ENCODE measurements around the gene SEMA3D. TPM values are rescaled to one million over a fixed set of nuclear protein-coding genes. Genes with fewer than 3 reads are reported as not detected.

SEMA3D gene
- total and polyA plus RNA-seq, 4 donors, result 0.53 to 49.0 (median 2.6) TPM

GRCh38 chr7:85060696-85061095 is 126.2 kb downstream of the SEMA3D start:
- Histone ChIP-seq H3K9ac (ENCODE audit: insufficient read depth in 1 of 2, low read length in 2 of 2) (no peak overlapping the region), H3K27ac (ENCODE audit: low read depth in 1 of 2, low read length in 1 of 2) (no peak overlapping the region), H3K36me3 (ENCODE audit: control insufficient read depth in 4 of 4, insufficient read depth in 4 of 4, low read length in 4 of 4) (peaks cover 0 to 5% (median 0%) of the 10 kb centered on the region in 4 donors), H3K9me3 (ENCODE audit: control insufficient read depth in 4 of 4, insufficient read depth in 3 of 4, low read length in 3 of 4) (no peaks in the 10 kb centered on the region), H3K27me3 (ENCODE audit: control insufficient read depth in 3 of 3, insufficient read depth in 3 of 3, low read length in 2 of 3) (no peaks in the 10 kb centered on the region), H3K4me3 (no peak overlapping the region), H3K4me1 (ENCODE audit: control insufficient read depth in 5 of 5, insufficient read depth in 5 of 5, low read length in 5 of 5) (peaks cover 0 to 13% (median 0%) of the 10 kb centered on the region in 5 donors)
- 89 to 97% methylated on average over 2 of the region's 2 CpGs for WGBS, 2 donors
- no peak for TF ChIP-seq CTCF (IDR thresholded peaks at IDR 0.05; ENCODE audit: control extremely low read depth, extremely low read depth)
- no peak for ATAC-seq (ENCODE audit: insufficient read depth, low FRiP score)
- no peak for DNase-seq

GRCh38 chr7:85055906-85056305 is 130.9 kb downstream of the SEMA3D start:
- no peaks in the 10 kb centered on the region for H3K27me3 ChIP-seq (ENCODE audit: control insufficient read depth in 3 of 3, insufficient read depth in 3 of 3, low read length in 2 of 3)
- H3K9ac ChIP-seq (ENCODE audit: insufficient read depth in 1 of 2, low read length in 2 of 2), result no peak overlapping the region
- 82 to 87% methylated on average over 2 of the region's 2 CpGs for WGBS, 2 donors
- H3K4me1 ChIP-seq (ENCODE audit: control insufficient read depth in 5 of 5, insufficient read depth in 5 of 5, low read length in 5 of 5), result no peaks in the 10 kb centered on the region
- ATAC-seq (ENCODE audit: insufficient read depth, low FRiP score) (no peak), DNase-seq (no peak)
- H3K9me3 ChIP-seq (ENCODE audit: control insufficient read depth in 4 of 4, insufficient read depth in 3 of 4, low read length in 3 of 4), result no peaks in the 10 kb centered on the region
- peaks cover 0 to 7% (median 0%) of the 10 kb centered on the region in 4 donors for H3K36me3 ChIP-seq (ENCODE audit: control insufficient read depth in 4 of 4, insufficient read depth in 4 of 4, low read length in 4 of 4)
- H3K27ac ChIP-seq (ENCODE audit: low read depth in 1 of 2, low read length in 1 of 2), result no peak overlapping the region
- TF ChIP-seq CTCF (IDR thresholded peaks at IDR 0.05; ENCODE audit: control extremely low read depth, extremely low read depth), result no peak
- no peak overlapping the region for H3K4me3 ChIP-seq

- no peaks in the 10 kb centered on the region for H3K4me1 ChIP-seq (ENCODE audit: control insufficient read depth in 5 of 5, insufficient read depth in 5 of 5, low read length in 5 of 5)
- 81 to 94% methylated on average over 2 of the region's 2 CpGs for WGBS, 2 donors
- ATAC-seq (ENCODE audit: insufficient read depth, low FRiP score), result no peak
- DNase-seq, result no peak
- H3K27me3 ChIP-seq (ENCODE audit: control insufficient read depth in 3 of 3, insufficient read depth in 3 of 3, low read length in 2 of 3), result no peaks in the 10 kb centered on the region
- H3K9me3 ChIP-seq (ENCODE audit: control insufficient read depth in 4 of 4, insufficient read depth in 3 of 4, low read length in 3 of 4), result no peaks in the 10 kb centered on the region
- no peak overlapping the region for H3K4me3 ChIP-seq
- TF ChIP-seq CTCF (IDR thresholded peaks at IDR 0.05; ENCODE audit: control extremely low read depth, extremely low read depth), result no peak
- no peak overlapping the region for H3K9ac ChIP-seq (ENCODE audit: insufficient read depth in 1 of 2, low read length in 2 of 2)
- H3K36me3 ChIP-seq (ENCODE audit: control insufficient read depth in 4 of 4, insufficient read depth in 4 of 4, low read length in 4 of 4), result peaks cover 0 to 7% (median 0%) of the 10 kb centered on the region in 4 donors
- no peak overlapping the region for H3K27ac ChIP-seq (ENCODE audit: low read depth in 1 of 2, low read length in 1 of 2)
Observed at GRCh38 chr7:85055196-85055595, 131.7 kb downstream of the SEMA3D start.

- Histone ChIP-seq H3K27me3 (ENCODE audit: control insufficient read depth in 3 of 3, insufficient read depth in 3 of 3, low read length in 2 of 3) (no peaks in the 10 kb centered on the region), H3K4me1 (ENCODE audit: control insufficient read depth in 5 of 5, insufficient read depth in 5 of 5, low read length in 5 of 5) (no peaks in the 10 kb centered on the region), H3K9ac (ENCODE audit: insufficient read depth in 1 of 2, low read length in 2 of 2) (no peak overlapping the region), H3K4me3 (no peak overlapping the region), H3K9me3 (ENCODE audit: control insufficient read depth in 4 of 4, insufficient read depth in 3 of 4, low read length in 3 of 4) (no peaks in the 10 kb centered on the region), H3K27ac (ENCODE audit: low read depth in 1 of 2, low read length in 1 of 2) (no peak overlapping the region), H3K36me3 (ENCODE audit: control insufficient read depth in 4 of 4, insufficient read depth in 4 of 4, low read length in 4 of 4) (peaks cover 0 to 7% (median 0%) of the 10 kb centered on the region in 4 donors)
- ATAC-seq (ENCODE audit: insufficient read depth, low FRiP score) (no peak), DNase-seq (no peak)
- no peak for TF ChIP-seq CTCF (IDR thresholded peaks at IDR 0.05; ENCODE audit: control extremely low read depth, extremely low read depth)
Observed at GRCh38 chr7:85054306-85054705, 132.6 kb downstream of the SEMA3D start.
